SK-N-SH treated with all-trans-retinoic acid at 6 μM for 48 hours (cell line): ENCODE measurements around the gene OLA1.

Experiments
- RARB ChIP-seq: fragments of 250-450 bp; sonication (Bioruptor Pico); IDR thresholded peaks from 2 replicates; pipeline ENCODE4 v1.8.0; 2021; ENCODE audit warnings: mild to moderate bottlenecking, moderate library complexity
- TF ChIP-seq, protein P1 (sequence below): fragments of 250-450 bp; sonication (Bioruptor Pico); IDR thresholded peaks from 2 replicates; pipeline ENCODE4 v1.5.0; 2020; ENCODE audit warnings: mild to moderate bottlenecking, moderate library complexity

DNA sequence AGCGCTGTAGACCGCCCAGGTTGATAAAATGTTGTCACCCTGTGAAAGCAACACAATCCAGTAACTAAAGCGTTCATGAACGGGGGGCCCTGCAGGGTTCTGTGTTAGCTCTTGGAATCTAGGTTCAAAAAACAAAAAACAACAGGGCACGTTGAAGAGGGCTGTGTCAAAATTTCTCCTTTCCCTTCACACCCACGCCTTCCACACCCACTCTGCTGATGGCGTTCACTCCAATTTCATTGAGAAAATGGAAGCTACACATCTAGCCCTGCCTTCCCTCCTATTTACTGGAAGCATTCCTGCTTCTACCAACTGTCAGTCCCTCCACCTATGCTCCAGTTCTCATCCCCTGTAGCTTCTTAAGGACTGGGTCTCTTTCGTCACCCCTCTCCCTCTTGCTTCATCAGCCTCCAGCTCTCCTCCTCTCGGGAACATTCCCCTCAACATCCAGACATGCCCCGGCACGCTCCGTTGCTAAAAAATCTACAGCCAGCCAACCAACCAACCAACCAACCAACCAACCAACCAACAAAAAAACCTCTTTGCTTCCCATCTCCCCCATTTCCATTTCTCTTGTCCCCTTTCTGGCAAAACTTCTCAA lies 184.7 kb downstream of the OLA1 start:
- no peak for TF ChIP-seq RARB (CRISPR knock-in tag)
- TF ChIP-seq, protein P1, sequence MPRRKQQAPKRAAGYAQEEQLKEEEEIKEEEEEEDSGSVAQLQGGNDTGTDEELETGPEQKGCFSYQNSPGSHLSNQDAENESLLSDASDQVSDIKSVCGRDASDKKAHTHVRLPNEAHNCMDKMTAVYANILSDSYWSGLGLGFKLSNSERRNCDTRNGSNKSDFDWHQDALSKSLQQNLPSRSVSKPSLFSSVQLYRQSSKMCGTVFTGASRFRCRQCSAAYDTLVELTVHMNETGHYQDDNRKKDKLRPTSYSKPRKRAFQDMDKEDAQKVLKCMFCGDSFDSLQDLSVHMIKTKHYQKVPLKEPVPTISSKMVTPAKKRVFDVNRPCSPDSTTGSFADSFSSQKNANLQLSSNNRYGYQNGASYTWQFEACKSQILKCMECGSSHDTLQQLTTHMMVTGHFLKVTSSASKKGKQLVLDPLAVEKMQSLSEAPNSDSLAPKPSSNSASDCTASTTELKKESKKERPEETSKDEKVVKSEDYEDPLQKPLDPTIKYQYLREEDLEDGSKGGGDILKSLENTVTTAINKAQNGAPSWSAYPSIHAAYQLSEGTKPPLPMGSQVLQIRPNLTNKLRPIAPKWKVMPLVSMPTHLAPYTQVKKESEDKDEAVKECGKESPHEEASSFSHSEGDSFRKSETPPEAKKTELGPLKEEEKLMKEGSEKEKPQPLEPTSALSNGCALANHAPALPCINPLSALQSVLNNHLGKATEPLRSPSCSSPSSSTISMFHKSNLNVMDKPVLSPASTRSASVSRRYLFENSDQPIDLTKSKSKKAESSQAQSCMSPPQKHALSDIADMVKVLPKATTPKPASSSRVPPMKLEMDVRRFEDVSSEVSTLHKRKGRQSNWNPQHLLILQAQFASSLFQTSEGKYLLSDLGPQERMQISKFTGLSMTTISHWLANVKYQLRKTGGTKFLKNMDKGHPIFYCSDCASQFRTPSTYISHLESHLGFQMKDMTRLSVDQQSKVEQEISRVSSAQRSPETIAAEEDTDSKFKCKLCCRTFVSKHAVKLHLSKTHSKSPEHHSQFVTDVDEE (CRISPR knock-in tag), result no peak
